SHP77 treated with DMSO at 0.1 percent for 48 hours (cell line): ENCODE measurements around the gene DPEP2.
"Not testable (repeated sequence)": the region's sequence is repeated elsewhere in the genome, so short reads cannot be mapped to it uniquely, and the experiment has no call there.

Experiments
- DNase-seq: peaks from one replicate; lab custom pipeline; 2025; lab: John Stamatoyannopoulos, UW

The DPEP2 gene

DNA sequence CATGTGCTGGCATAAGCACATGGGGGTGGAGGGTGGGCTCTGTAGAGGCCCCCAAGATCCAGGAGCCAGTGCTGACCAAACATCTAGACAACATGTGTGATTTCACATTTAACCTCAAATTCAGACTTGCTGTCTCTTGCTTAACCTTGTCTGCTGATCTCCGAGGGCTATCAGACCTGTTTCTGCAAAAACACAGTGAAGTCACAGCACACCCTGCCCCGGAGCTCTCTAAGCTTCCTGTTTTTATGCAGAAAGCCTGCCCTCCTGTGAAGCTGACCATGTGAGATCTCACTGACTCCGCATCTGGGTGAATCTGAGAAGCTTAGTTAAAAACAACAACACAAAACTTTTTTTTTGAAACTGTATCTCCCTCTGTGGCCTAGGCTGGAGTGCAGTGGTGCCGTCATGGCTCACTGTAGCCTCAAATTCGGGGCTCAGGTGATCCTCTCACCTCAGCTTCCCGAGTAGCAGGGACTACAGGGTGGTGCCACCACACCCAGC is 6.6 kb upstream of the DPEP2 start:
- no peak for DNase-seq

DNA sequence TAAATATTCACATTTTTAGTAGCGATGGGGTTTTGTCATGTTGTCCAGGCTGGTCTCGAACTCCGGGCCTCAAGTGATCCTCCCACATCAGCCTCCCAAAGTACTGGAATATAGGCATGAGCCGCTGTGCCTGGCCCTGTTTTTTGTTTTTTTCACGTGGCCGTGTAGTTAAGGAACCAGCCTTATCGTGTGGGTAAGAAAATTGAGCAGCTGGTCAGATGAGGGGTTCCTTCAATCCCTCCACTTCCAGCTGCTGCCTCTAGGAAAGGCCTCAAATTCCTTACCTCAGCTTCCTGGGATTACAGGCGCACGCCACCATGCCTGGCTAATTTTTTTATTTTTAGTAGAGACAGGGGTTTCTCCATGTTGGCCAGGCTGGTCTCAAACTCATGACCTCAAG is 5.9 kb upstream of the DPEP2 start:
- DNase-seq, result no peak

DNA sequence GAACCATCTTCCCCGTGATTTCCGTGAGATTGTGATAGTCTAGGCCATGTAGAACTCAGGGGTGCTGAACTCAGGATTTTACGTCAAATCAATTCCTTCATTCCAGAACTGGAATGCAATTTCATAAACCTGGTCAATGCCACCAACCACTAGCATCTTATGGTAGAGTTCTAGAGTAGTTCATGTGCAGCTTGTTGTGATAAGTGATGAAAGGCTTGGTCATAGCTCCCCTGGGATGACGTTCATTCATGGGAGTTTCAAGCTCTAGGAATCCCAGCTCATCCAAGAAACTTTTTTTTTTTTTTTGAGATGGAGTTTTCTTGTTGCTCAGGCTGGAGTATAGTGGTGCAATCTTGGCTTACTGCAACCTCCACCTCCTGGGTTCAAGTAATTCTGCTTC is 3.7 kb upstream of the DPEP2 start:
- no peak for DNase-seq

GRCh38 chr16:68000450-68000849 is 1.2 kb upstream of the DPEP2 start:
- no peak for DNase-seq

GRCh38 chr16:67999985-68000384 is 701 bp upstream of the DPEP2 start:
- no peak for DNase-seq

GRCh38 chr16:67998231-67998778 is 979 bp downstream of the DPEP2 start:
- DNase-seq, result not testable (repeated sequence)

DNA sequence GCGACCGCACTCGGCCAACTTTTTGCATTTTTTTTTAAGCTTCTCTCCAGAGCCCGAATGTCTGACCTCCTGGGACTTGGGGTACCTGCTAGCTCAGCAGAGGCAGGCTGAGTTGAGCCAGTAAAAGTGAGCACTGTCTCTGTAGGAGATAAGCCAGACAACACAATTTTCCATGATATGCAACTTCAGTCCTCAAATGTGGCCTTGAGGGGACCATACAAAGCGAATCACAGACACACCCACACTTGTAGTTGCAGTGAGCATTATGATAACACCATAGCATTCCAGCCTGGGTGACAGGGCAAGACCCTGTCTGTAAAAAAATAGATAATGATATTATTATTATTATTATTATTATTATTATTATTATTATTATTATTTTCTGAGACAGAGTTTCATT is 2.6 kb downstream of the DPEP2 start:
- DNase-seq, result no peak

- no peak for DNase-seq
Measured at GRCh38 chr16:67995423-67995822, 3.9 kb downstream of the DPEP2 start.

GRCh38 chr16:67994040-67994408 is 5.3 kb downstream of the DPEP2 start:
- DNase-seq, result not testable (repeated sequence)

DNA sequence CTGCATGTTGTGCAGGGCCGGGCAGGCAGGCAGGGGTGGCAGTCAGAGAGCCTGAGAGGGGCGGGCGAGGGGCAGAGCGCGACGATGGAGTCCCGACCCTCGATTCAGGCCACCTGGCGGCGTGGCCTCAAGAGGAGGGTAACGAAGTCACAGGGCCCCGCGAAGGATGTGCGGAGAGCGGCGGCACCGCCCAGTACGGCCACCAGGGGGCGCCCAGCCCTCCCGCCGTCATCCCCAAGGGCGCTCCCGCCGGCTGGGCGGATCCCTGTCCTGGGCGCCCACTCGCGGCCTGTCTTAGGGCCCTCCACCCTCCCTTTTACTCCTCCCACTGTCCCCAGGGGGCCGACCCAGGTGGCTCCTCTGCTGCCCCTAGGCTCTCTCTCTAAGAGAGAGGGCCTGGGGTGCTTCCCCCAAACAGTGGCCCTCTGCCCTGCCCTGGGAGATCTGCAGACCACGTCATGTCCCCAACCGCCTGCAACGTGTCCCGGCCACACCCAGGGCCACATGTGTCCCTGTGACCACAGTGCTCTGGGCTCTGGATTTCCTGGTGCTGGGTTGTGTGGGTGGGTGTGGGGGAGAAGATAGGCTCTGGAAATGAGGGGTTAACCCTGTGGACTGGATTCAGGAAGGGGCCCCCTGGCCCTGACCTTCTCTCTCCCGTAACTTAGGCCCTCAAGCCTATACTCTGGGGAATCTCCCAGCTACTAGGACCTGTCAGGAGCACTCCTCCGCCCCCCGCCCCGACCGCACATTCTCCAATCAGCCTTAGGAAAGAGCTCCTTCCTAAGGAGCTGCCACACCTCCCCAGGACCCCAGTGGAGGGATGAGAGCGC is 5.9 kb downstream of the DPEP2 start:
- peak; percentile 41 for DNase-seq

- DNase-seq, result no peak
Measured at GRCh38 chr16:67992661-67993206, 6.5 kb downstream of the DPEP2 start.

- no peak for DNase-seq
Measured at GRCh38 chr16:67990018-67990386, 9.3 kb downstream of the DPEP2 start.

- no peak for DNase-seq
Measured at GRCh38 chr16:67989322-67990017, 9.8 kb downstream of the DPEP2 start.

DNA sequence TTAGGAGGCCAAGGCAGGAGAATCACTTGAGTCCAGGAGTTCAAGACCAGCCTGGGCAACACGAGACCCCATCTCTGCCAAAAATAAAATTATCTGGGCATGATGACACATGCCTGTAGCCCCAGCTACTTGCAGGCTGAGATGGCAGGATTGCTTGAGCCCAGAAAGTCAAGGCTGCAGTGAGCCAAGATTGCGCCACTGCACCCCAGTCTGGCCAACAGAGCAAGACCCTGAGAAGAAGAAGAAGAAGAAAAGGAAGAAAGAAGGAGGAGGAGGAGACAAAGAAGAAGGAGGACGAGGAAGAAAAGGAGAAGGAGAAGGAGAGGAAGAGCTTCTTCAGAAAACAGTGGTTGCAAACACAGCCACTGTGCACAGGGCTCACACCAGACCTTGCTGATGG is 10.6 kb downstream of the DPEP2 start:
- DNase-seq, result no peak

DNA sequence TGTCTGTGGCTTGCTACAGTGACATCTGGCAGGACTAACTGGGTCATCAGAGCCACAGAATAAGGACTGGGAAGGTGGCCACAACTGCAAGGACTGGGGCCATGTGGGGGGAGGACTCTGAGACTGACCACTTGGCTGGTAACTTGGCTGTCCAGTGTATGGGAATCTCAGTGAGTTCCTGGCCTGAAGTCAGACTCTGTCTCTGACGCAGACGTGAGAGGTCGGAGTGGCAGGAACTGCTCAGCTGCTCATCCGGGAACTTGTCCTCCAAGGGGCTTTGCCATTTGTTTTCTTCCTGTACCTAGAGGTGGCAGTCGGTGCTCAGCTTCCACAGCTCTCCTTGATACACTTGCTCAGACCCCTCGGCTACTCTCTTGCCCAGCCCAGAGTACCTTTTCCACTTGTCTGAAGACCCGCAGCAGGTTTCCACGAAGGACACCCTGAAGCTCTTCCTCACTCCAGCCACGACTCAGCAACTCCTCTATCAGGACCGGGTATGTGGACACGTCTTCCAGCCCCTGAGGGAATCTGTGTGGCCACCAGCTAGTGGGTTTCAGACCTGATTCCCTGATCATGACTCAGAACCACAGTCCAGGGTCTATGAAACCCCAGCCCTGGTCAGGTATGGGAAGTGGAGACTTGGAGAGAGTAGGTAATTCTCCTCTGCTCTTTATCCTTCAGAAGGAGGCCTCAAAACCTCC is 11.7 kb downstream of the DPEP2 start:
- no peak for DNase-seq

- DNase-seq, result no peak
Measured at GRCh38 chr16:67986949-67987348, 12.3 kb downstream of the DPEP2 start.

DNA sequence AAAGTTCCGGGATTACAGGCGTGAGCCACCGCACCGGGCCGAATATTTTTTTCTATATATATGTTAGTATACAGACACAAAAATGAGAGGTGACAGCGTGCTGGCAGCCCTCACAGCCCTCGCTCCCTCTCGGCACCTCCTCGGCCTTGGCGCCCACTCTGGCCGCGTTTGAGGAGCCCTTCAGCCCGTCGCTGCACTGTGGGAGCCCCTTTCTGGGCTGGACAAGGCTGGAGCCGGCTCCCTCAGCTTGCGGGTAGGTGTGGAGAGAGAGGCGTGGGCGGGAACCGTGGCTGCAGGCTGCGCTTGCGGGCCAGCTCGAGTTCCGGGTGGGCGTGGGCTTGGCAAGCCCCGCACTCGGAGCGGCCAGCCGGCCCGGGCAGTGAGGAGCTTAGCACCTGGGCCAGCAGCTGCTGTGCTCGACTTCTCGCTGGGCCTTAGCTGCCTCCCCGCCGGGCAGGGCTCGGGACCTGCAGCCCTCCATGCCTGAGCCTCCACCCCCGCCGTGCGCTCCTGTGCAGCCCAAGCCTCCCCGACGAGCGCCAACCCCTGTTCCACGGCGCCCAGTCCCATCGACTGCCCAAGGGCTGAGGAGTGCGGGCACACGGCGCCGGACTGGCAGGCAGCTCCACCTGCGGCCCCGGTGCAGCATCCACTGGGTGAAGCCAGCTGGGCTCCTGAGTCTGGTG is 17.1 kb downstream of the DPEP2 start:
- no peak for DNase-seq

DNA sequence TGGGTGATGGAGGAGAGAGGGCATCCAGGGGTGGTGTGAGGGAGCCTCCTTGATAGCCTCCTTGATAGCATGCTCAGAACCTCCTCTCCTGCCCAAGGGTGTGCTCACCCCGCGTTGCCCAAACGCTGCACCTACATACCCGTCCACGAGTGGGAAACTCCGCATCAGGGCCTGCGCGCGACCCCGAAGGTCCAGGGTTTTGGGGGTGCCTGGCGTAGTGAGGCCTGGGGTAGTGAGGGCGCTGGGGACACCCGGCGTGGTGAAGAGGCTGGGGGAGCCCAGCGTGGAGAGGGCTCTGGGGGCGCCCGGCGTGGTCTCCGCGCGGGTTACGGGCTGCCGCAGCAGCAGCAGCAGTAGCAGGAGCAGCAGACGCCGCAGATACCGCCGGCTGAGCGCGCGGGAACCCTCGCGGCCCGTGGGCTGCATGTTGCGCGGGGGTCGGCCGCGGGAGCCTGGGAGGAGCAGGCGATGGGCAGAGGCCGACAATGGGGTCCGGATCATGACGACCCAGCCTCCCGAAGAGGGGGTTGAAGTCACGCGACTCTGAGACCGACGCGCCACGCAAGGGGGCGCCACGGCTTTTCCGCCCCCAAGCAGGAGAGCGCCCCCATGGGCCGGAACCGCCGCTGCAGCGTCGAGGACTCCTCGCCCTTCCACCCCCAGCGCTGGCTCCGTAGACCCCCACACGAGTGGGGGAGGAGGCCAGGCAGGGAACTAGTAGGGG is 19.2 kb downstream of the DPEP2 start, which contains the start of gene DPEP3:
DPEP3 (minus strand) TSS at position 545 of the 724 bp plus-strand sequence; CDS start at position 426, 119 bp downstream.
- no peak for DNase-seq

DNA sequence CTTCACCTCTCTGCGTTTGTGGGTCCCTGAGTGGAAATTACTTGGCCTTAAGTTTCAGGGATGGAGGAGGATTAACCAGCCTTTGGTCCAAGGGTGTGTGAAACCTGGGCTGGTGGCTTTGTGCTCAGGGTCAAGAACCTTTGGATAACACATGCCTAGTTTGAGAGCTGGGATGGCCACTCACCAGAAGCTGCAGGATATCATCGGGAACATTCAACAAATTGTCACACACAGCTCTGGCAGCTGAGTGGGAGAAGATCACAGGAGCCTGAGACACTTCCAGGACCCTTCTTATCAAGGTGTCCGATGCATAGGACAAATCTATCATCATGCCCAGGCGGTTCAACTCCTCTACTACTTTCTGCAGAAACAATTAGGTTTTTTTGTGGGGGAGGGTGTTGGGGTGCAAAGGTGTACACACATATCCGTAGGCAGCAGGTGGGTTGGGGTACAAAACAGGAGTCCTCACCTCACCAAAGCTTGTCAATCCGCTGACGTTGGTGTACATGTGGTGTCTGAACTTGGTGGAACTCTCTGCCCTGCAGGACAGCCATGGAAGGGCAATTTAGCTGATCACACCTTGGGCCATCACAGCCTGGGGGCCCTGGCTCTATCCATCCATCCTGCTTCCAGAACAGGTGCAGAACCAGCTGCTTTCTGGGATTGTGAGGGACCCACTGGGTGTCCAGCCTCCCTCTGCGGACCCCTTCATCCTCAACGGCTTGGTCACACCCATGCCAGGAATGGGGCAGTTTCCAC is 21.6 kb downstream of the DPEP2 start:
- DNase-seq, result no peak

- DNase-seq, result no peak
Measured at GRCh38 chr16:67977005-67977404, 22.3 kb downstream of the DPEP2 start.
